HEK293 (cell line): ENCODE data around the gene BRF1.

Experiments used
- CTCF ChIA-PET: fragments of 350-600 bp; formaldehyde crosslinking; extraction: SDS; loops from one replicate; lab custom pipeline; 2021; ENCODE audit warnings: antibody characterized with exemption; lab: Yijun Ruan, JAX
- POLR2A ChIA-PET: fragments of 300-600 bp; formaldehyde crosslinking; extraction: SDS; loops from one replicate; lab custom pipeline; 2020; ENCODE audit warnings: antibody characterized with exemption, inconsistent platforms; lab: Yijun Ruan, JAX
- H3K27ac ChIP-seq: fragments of 200-500 bp; sonication (Bioruptor generic); 2 replicates; pipeline ENCODE4 v1.5.1; 2014; ENCODE audit warnings: low read depth, low read length, control low read depth, inconsistent platforms; ENCODE audit errors: extremely low read depth
- H3K36me3 ChIP-seq, 2 experiments: fragments of 200-500 bp in 1 of 2; sonication (Bioruptor generic) in 1 of 2; 1 replicate in 1 of 2; 2 replicates in 1 of 2; pipeline ENCODE4 v1.5.1; 2014 to 2017; ENCODE audit warnings: inconsistent platforms in 2 of 2, low read length in 2 of 2; ENCODE audit not compliant: control insufficient read depth in 2 of 2, insufficient read depth in 1 of 2
- H3K4me1 ChIP-seq: fragments of 200-500 bp; sonication (Bioruptor generic); 2 replicates; pipeline ENCODE4 v1.5.1; 2014; ENCODE audit warnings: mild to moderate bottlenecking, low read length, inconsistent platforms; ENCODE audit not compliant: control insufficient read depth, insufficient read depth
- H3K4me3 ChIP-seq: 2 replicates; pipeline ENCODE4 v1.5.1; 2011; ENCODE audit warnings: low read depth, mild to moderate bottlenecking, control low read depth, low read length, moderate library complexity
- H3K9me3 ChIP-seq: fragments of 200-500 bp; sonication (Bioruptor generic); 2 replicates; pipeline ENCODE4 v1.5.1; 2014; ENCODE audit warnings: low read depth, low read length, inconsistent platforms; ENCODE audit not compliant: control insufficient read depth, insufficient read depth
- KLF9 ChIP-seq: fragments of 450-650 bp; formaldehyde crosslinking; IDR thresholded peaks from 2 replicates; pipeline ENCODE4 v1.5.1; 2016; ENCODE audit warnings: missing biosample characterization, missing genetic modification characterization, low read depth
- MYNN ChIP-seq: fragments of 450-650 bp; formaldehyde crosslinking; IDR thresholded peaks from 2 replicates; pipeline ENCODE4 v1.5.1; 2016; ENCODE audit warnings: missing biosample characterization, missing genetic modification characterization, borderline replicate concordance
- SP3 ChIP-seq: fragments of 450-650 bp; formaldehyde crosslinking; IDR thresholded peaks from 2 replicates; pipeline ENCODE4 v1.5.1; 2016; ENCODE audit warnings: missing biosample characterization, missing genetic modification characterization
- ZNF112 ChIP-seq: fragments of 450-650 bp; formaldehyde crosslinking; IDR thresholded peaks from 2 replicates; pipeline ENCODE4 v1.5.0; 2017; ENCODE audit warnings: missing biosample characterization, missing genetic modification characterization
- ZNF140 ChIP-seq: fragments of 450-650 bp; formaldehyde crosslinking; IDR thresholded peaks from 2 replicates; pipeline ENCODE4 v1.5.1; 2016; ENCODE audit warnings: missing biosample characterization, missing genetic modification characterization
- ZNF324 ChIP-seq: fragments of 450-650 bp; formaldehyde crosslinking; IDR thresholded peaks from 2 replicates; pipeline ENCODE4 v1.5.1; 2016; ENCODE audit warnings: missing biosample characterization, missing genetic modification characterization
- ZNF394 ChIP-seq: fragments of 450-650 bp; formaldehyde crosslinking; IDR thresholded peaks from 2 replicates; pipeline ENCODE4 v1.5.1; 2016; ENCODE audit warnings: missing biosample characterization, missing genetic modification characterization, mild to moderate bottlenecking, moderate library complexity, borderline replicate concordance
- ZNF596 ChIP-seq: fragments of 450-650 bp; IDR thresholded peaks from 2 replicates; pipeline ENCODE4 v1.5.0; 2018; ENCODE audit warnings: missing biosample characterization, mild to moderate bottlenecking, missing genetic modification characterization, moderate library complexity
- ZNF600 ChIP-seq: fragments of 450-650 bp; formaldehyde crosslinking; IDR thresholded peaks from 2 replicates; pipeline ENCODE4 v1.5.1; 2016; ENCODE audit warnings: missing biosample characterization, missing genetic modification characterization
- ZNF626 ChIP-seq: fragments of 450-650 bp; sonication (Bioruptor Pico); formaldehyde crosslinking; IDR thresholded peaks from 2 replicates; pipeline ENCODE4 v1.5.1; 2018; ENCODE audit warnings: missing biosample characterization, missing genetic modification characterization, inconsistent platforms
- TF ChIP-seq, protein P1 (sequence below): fragments of 450-650 bp; formaldehyde crosslinking; IDR thresholded peaks from 2 replicates; pipeline ENCODE4 v1.5.1; 2016; ENCODE audit warnings: missing biosample characterization, missing genetic modification characterization
- TF ChIP-seq, protein P2 (sequence below): fragments of 450-650 bp; formaldehyde crosslinking; IDR thresholded peaks from 2 replicates; pipeline ENCODE4 v1.5.1; 2016; ENCODE audit warnings: missing biosample characterization, missing genetic modification characterization
- TF ChIP-seq, protein P3 (sequence below): fragments of 450-650 bp; formaldehyde crosslinking; IDR thresholded peaks from 2 replicates; pipeline ENCODE4 v1.5.1; 2016; ENCODE audit warnings: missing biosample characterization, missing genetic modification characterization
- TF ChIP-seq, protein P4 (sequence below): fragments of 450-650 bp; formaldehyde crosslinking; IDR thresholded peaks from 2 replicates; pipeline ENCODE4 v1.5.1; 2016; ENCODE audit warnings: missing biosample characterization, missing genetic modification characterization, borderline replicate concordance
- TF ChIP-seq, protein P5 (sequence below): fragments of 450-650 bp; formaldehyde crosslinking; IDR thresholded peaks from 2 replicates; pipeline ENCODE4 v1.5.1; 2016; ENCODE audit warnings: missing biosample characterization, missing genetic modification characterization

The BRF1 gene

DNA sequence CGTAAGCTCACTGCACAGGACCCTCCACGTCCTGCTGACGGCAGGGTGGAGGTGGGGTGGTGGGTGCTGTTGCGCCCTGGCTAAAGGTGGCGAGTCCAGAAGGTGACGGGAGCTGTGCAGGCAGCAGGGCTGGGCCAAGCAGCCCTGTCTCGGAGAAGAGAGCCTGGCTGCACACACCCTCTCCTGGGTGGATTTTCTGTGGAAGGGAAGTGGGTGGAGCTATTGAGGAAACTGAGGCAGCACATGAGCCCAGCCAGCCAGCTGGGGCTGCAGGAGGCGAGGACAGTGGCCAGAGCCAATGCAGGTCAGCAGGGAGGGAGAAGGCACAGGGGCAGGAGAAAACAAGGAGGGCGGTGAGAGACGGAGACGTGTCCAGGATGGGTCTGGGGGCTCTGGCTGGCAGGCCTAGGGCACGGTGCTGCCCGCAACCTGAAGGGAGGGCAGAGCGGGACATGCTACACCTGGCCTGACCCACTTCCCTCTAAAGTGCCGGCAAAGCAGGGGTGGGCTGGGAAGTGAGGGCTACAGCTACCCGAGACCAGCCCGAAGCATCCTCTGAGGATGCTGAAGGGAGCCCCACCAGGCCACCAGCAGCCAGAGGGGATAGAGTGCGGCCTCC lies 32.0 kb downstream of the BRF1 start:
- CTCF ChIA-PET: interaction anchor here (1.0 to 1.4 kb wide), 2 partner anchors 9 to 179 kb away, joined by 3 to 4 read pairs; no protein-coding TSS in a partner anchor

DNA sequence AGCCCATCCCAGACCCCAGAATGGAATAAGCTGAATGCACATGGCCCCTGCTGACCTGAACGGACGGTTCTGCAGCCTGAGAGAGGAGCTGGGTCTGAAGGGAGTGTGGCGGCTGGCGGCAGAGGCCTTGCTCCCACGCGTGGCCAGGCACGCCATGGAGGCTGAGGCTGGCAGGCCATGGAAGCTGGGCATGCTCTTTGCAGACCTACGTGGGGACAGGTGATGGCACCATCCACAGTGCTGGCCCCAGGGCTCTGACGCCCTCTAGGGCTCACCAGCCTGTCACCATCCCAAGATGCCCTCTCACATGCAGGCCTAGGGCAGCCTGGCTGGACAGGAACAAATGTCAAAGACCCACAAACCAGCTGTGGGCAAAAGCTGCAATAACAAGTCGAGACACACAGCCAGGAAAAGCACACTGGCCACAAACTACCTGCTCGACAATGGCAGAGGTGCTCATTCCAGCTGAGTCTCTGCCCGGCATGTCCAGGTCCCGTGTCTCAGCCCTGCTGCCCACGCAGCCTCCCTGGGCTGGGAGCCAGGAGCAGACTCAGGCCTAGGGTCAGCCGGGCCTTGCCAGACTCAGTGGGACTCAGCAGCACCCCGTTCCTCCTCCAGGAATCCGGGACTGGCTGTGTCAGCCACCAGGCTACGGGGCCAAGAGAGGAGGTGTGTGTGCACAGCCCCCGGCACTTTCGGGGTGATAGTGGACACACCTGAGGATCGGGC lies 32.8 kb downstream of the BRF1 start:
- Histone ChIP-seq H3K36me3 (peaks cover 11% of the 10 kb centered on the region in 2 experiments), H3K27ac (no peak overlapping the region), H3K9me3 (no peaks in the 10 kb centered on the region), H3K4me3 (no peak overlapping the region), H3K4me1 (no peaks in the 10 kb centered on the region)
- ChIA-PET CTCF (interaction anchor here (0.6 to 1.4 kb wide), 5 partner anchors 8 to 178 kb away, joined by 3 to 5 read pairs (median 3); no protein-coding TSS in a partner anchor), POLR2A (no interaction called here)
- no peak for TF ChIP-seq ZNF626 (tag by site-specific recombination)
- TF ChIP-seq, protein P1, sequence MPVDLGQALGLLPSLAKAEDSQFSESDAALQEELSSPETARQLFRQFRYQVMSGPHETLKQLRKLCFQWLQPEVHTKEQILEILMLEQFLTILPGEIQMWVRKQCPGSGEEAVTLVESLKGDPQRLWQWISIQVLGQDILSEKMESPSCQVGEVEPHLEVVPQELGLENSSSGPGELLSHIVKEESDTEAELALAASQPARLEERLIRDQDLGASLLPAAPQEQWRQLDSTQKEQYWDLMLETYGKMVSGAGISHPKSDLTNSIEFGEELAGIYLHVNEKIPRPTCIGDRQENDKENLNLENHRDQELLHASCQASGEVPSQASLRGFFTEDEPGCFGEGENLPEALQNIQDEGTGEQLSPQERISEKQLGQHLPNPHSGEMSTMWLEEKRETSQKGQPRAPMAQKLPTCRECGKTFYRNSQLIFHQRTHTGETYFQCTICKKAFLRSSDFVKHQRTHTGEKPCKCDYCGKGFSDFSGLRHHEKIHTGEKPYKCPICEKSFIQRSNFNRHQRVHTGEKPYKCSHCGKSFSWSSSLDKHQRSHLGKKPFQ: no peak
- TF ChIP-seq, protein P2, sequence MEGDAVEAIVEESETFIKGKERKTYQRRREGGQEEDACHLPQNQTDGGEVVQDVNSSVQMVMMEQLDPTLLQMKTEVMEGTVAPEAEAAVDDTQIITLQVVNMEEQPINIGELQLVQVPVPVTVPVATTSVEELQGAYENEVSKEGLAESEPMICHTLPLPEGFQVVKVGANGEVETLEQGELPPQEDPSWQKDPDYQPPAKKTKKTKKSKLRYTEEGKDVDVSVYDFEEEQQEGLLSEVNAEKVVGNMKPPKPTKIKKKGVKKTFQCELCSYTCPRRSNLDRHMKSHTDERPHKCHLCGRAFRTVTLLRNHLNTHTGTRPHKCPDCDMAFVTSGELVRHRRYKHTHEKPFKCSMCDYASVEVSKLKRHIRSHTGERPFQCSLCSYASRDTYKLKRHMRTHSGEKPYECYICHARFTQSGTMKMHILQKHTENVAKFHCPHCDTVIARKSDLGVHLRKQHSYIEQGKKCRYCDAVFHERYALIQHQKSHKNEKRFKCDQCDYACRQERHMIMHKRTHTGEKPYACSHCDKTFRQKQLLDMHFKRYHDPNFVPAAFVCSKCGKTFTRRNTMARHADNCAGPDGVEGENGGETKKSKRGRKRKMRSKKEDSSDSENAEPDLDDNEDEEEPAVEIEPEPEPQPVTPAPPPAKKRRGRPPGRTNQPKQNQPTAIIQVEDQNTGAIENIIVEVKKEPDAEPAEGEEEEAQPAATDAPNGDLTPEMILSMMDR (tag by site-specific recombination): peak; percentile 66
- TF ChIP-seq ZNF600 (tag by site-specific recombination): 0 out of 2 replicates have a peak, but pooled peaks have one; percentile 13

More for the DNA sequence above, 32.0 kb downstream of the BRF1 start:
- TF ChIP-seq ZNF596 (tag by site-specific recombination) (no peak), ZNF324 (tag by site-specific recombination) (no peak)
- Histone ChIP-seq H3K4me3 (no peak overlapping the region), H3K36me3 (peaks cover 8 to 11% of the 10 kb centered on the region in 2 experiments), H3K4me1 (no peaks in the 10 kb centered on the region), H3K9me3 (no peaks in the 10 kb centered on the region), H3K27ac (no peak overlapping the region)
- POLR2A ChIA-PET: no interaction called here

DNA sequence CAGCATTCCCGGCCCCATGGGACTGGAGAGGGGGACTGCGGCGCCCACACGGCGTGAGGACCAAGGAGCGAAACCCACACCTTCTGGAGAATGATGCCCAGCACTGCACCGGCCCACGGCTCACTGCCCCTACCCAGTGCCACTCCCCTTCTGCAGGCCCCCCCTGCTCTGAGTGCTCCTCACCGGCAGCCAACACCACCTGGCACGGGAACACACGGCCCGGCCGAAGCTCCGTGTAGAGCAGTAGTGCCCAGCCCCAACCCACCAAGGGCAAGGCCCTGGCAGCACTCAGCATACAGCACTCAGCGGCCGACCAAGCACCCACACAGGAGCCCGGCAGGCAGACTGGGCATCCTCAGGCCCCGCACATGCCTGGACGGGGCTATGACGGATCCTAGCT lies 39.0 kb downstream of the BRF1 start:
- H3K4me1 ChIP-seq: no peaks in the 10 kb centered on the region
- no peak overlapping the region for H3K27ac ChIP-seq
- CTCF ChIA-PET: no interaction called here
- POLR2A ChIA-PET: no interaction called here
- peaks cover 11 to 14% of the 10 kb centered on the region in 2 experiments for H3K36me3 ChIP-seq
- H3K4me3 ChIP-seq: no peak overlapping the region
- H3K9me3 ChIP-seq: no peaks in the 10 kb centered on the region
- TF ChIP-seq ZNF394 (tag by site-specific recombination): no peak
- no peak for TF ChIP-seq KLF9 (tag by site-specific recombination)
- TF ChIP-seq ZNF112 (tag by site-specific recombination): no peak
- TF ChIP-seq, protein P3, sequence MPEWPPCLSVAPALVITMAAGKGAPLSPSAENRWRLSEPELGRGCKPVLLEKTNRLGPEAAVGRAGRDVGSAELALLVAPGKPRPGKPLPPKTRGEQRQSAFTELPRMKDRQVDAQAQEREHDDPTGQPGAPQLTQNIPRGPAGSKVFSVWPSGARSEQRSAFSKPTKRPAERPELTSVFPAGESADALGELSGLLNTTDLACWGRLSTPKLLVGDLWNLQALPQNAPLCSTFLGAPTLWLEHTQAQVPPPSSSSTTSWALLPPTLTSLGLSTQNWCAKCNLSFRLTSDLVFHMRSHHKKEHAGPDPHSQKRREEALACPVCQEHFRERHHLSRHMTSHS (tag by site-specific recombination): no peak
- TF ChIP-seq ZNF140 (tag by site-specific recombination): no peak
- TF ChIP-seq MYNN (tag by site-specific recombination): no peak
- TF ChIP-seq, protein P4, sequence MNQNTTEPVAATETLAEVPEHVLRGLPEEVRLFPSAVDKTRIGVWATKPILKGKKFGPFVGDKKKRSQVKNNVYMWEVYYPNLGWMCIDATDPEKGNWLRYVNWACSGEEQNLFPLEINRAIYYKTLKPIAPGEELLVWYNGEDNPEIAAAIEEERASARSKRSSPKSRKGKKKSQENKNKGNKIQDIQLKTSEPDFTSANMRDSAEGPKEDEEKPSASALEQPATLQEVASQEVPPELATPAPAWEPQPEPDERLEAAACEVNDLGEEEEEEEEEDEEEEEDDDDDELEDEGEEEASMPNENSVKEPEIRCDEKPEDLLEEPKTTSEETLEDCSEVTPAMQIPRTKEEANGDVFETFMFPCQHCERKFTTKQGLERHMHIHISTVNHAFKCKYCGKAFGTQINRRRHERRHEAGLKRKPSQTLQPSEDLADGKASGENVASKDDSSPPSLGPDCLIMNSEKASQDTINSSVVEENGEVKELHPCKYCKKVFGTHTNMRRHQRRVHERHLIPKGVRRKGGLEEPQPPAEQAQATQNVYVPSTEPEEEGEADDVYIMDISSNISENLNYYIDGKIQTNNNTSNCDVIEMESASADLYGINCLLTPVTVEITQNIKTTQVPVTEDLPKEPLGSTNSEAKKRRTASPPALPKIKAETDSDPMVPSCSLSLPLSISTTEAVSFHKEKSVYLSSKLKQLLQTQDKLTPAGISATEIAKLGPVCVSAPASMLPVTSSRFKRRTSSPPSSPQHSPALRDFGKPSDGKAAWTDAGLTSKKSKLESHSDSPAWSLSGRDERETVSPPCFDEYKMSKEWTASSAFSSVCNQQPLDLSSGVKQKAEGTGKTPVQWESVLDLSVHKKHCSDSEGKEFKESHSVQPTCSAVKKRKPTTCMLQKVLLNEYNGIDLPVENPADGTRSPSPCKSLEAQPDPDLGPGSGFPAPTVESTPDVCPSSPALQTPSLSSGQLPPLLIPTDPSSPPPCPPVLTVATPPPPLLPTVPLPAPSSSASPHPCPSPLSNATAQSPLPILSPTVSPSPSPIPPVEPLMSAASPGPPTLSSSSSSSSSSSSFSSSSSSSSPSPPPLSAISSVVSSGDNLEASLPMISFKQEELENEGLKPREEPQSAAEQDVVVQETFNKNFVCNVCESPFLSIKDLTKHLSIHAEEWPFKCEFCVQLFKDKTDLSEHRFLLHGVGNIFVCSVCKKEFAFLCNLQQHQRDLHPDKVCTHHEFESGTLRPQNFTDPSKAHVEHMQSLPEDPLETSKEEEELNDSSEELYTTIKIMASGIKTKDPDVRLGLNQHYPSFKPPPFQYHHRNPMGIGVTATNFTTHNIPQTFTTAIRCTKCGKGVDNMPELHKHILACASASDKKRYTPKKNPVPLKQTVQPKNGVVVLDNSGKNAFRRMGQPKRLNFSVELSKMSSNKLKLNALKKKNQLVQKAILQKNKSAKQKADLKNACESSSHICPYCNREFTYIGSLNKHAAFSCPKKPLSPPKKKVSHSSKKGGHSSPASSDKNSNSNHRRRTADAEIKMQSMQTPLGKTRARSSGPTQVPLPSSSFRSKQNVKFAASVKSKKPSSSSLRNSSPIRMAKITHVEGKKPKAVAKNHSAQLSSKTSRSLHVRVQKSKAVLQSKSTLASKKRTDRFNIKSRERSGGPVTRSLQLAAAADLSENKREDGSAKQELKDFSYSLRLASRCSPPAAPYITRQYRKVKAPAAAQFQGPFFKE (tag by site-specific recombination): no peak
- TF ChIP-seq, protein P5, sequence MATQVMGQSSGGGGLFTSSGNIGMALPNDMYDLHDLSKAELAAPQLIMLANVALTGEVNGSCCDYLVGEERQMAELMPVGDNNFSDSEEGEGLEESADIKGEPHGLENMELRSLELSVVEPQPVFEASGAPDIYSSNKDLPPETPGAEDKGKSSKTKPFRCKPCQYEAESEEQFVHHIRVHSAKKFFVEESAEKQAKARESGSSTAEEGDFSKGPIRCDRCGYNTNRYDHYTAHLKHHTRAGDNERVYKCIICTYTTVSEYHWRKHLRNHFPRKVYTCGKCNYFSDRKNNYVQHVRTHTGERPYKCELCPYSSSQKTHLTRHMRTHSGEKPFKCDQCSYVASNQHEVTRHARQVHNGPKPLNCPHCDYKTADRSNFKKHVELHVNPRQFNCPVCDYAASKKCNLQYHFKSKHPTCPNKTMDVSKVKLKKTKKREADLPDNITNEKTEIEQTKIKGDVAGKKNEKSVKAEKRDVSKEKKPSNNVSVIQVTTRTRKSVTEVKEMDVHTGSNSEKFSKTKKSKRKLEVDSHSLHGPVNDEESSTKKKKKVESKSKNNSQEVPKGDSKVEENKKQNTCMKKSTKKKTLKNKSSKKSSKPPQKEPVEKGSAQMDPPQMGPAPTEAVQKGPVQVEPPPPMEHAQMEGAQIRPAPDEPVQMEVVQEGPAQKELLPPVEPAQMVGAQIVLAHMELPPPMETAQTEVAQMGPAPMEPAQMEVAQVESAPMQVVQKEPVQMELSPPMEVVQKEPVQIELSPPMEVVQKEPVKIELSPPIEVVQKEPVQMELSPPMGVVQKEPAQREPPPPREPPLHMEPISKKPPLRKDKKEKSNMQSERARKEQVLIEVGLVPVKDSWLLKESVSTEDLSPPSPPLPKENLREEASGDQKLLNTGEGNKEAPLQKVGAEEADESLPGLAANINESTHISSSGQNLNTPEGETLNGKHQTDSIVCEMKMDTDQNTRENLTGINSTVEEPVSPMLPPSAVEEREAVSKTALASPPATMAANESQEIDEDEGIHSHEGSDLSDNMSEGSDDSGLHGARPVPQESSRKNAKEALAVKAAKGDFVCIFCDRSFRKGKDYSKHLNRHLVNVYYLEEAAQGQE (tag by site-specific recombination): no peak
- TF ChIP-seq SP3: no peak
